HG02938 (cell line): ENCODE data around the gene SRRM4.
"Not testable (repeated sequence)": the region's sequence is repeated elsewhere in the genome, so short reads cannot be mapped to it uniquely, and the experiment has no call there.

ENCODE experiments used
- ATAC-seq: cut with Tn5 transposase; IDR thresholded peaks from one replicate; pipeline ENCODE4 v1.9.1; 2021; ENCODE audit warnings: mild to moderate bottlenecking, moderate library complexity; ENCODE audit not compliant: unreplicated experiment

SRRM4 gene

GRCh38 chr12:118981285-118982211 lies at the start of gene SRRM4:
Gene SRRM4, plus strand, starts transcription at chr12:118981541. Its CDS starts 342 bp downstream, at chr12:118981883.
- no peak for ATAC-seq

GRCh38 chr12:118946256-118946655 lies 35.1 kb upstream of the SRRM4 start:
- ATAC-seq, result no peak

- no peak for ATAC-seq
Observed at GRCh38 chr12:118958520-118958919, 22.8 kb upstream of the SRRM4 start.

GRCh38 chr12:118959348-118959747 lies 22.0 kb upstream of the SRRM4 start:
- no peak for ATAC-seq

- no peak for ATAC-seq
Observed at GRCh38 chr12:118959985-118960560, 21.3 kb upstream of the SRRM4 start.

GRCh38 chr12:118960865-118961264 lies 20.5 kb upstream of the SRRM4 start:
- no peak for ATAC-seq

- no peak for ATAC-seq
Observed at GRCh38 chr12:118964988-118965387, 16.4 kb upstream of the SRRM4 start.

GRCh38 chr12:118970856-118971255 lies 10.5 kb upstream of the SRRM4 start:
- no peak for ATAC-seq

GRCh38 chr12:118972982-118973381 lies 8.4 kb upstream of the SRRM4 start:
- ATAC-seq, result no peak

GRCh38 chr12:118979763-118980406 lies 1.5 kb upstream of the SRRM4 start:
- no peak for ATAC-seq

GRCh38 chr12:118980407-118981014 lies 830 bp upstream of the SRRM4 start:
- ATAC-seq, result no peak

GRCh38 chr12:118982302-118982701 lies 961 bp downstream of the SRRM4 start:
- ATAC-seq, result no peak

GRCh38 chr12:118982984-118983761 lies 1.8 kb downstream of the SRRM4 start:
- ATAC-seq, result no peak

GRCh38 chr12:118984161-118984943 lies 3.0 kb downstream of the SRRM4 start:
- no peak for ATAC-seq

GRCh38 chr12:118986050-118986449 lies 4.7 kb downstream of the SRRM4 start:
- ATAC-seq, result no peak

GRCh38 chr12:118999107-118999506 lies 17.8 kb downstream of the SRRM4 start:
- no peak for ATAC-seq

GRCh38 chr12:119005085-119005484 lies 23.7 kb downstream of the SRRM4 start:
- no peak for ATAC-seq

GRCh38 chr12:119005913-119006312 lies 24.6 kb downstream of the SRRM4 start:
- no peak for ATAC-seq

- ATAC-seq, result no peak
Observed at GRCh38 chr12:119006746-119007145, 25.4 kb downstream of the SRRM4 start.

GRCh38 chr12:119008273-119008672 lies 26.9 kb downstream of the SRRM4 start:
- ATAC-seq, result not testable (repeated sequence)
